Endothelial cell of umbilical vein (primary cell): ENCODE results near the gene GRK4.

ENCODE experiments used
- CTCF ChIP-seq, 2 donors: IDR thresholded peaks; 1 replicate in 1 of 2; 2 replicates in 1 of 2; pipeline ENCODE4 v1.5.1; 2011; ENCODE audit warnings: low read length in 2 of 2, mild to moderate bottlenecking in 2 of 2, moderate library complexity in 2 of 2, control low read depth in 1 of 2, inconsistent platforms in 1 of 2, low read depth in 1 of 2; ENCODE audit not compliant: insufficient read depth in 1 of 2; ENCODE audit errors: extremely low read depth in 1 of 2
- EZH2 ChIP-seq: IDR thresholded peaks from 2 replicates; pipeline ENCODE4 v1.6.1; 2012; ENCODE audit warnings: borderline replicate concordance, low read depth, mild to moderate bottlenecking, moderate library complexity, low read length, inconsistent platforms; ENCODE audit not compliant: severe bottlenecking
- FOS ChIP-seq: IDR thresholded peaks from 2 replicates; pipeline ENCODE4 v1.6.1; 2011; ENCODE audit warnings: mild to moderate bottlenecking, low read length, moderate library complexity, borderline replicate concordance; ENCODE audit not compliant: insufficient read depth
- GATA2 ChIP-seq: IDR thresholded peaks from 2 replicates; pipeline ENCODE4 v1.7.0; 2011; ENCODE audit warnings: low read depth, mild to moderate bottlenecking, moderate library complexity, mixed read lengths, low read length; ENCODE audit not compliant: insufficient read length, insufficient read depth
- JUN ChIP-seq: IDR thresholded peaks from 2 replicates; pipeline ENCODE4 v1.6.1; 2011; ENCODE audit warnings: borderline replicate concordance, low read depth; ENCODE audit not compliant: insufficient read length, insufficient read depth
- MAX ChIP-seq: IDR thresholded peaks from 2 replicates; pipeline ENCODE4 v1.6.1; 2011; ENCODE audit not compliant: insufficient read depth, insufficient read length
- MYC ChIP-seq: IDR thresholded peaks from one replicate; pipeline ENCODE4 v1.6.1; 2011; ENCODE audit warnings: mild to moderate bottlenecking, low read depth, low read length
- POLR2A ChIP-seq: IDR thresholded peaks from 2 replicates; pipeline ENCODE4 v1.6.1; 2012; ENCODE audit warnings: low read depth, mild to moderate bottlenecking, control low read depth, low read length
- POLR2AphosphoS5 ChIP-seq: IDR thresholded peaks from 2 replicates; pipeline ENCODE4 v1.6.1; 2012; ENCODE audit warnings: low read depth, mild to moderate bottlenecking, control low read depth, low read length, moderate library complexity; ENCODE audit not compliant: insufficient read depth

GRCh38 chr4:2971275-2971674 lies 7.9 kb downstream of the GRK4 start:
- TF ChIP-seq CTCF (IDR thresholded peaks at IDR 0.05; ENCODE audit: extremely low read depth in 1 of 2, insufficient read depth in 1 of 2, low read depth in 1 of 2, low read length in 2 of 2) = no peak
- no peak for TF ChIP-seq EZH2
- TF ChIP-seq MYC = no peak
- no peak for TF ChIP-seq MAX
- no peak for TF ChIP-seq POLR2A
- TF ChIP-seq POLR2AphosphoS5 = no peak
- no peak for TF ChIP-seq JUN
- no peak for TF ChIP-seq GATA2
- no peak for TF ChIP-seq FOS
